GM06990 (cell line): ENCODE results near the gene ATP2A1.

Experiments
- DNase-seq: peaks from one replicate; pipeline ENCODE4 v3.0.0-alpha.2; 2011; ENCODE audit not compliant: insufficient read length; ENCODE audit errors: extremely low read depth
- H3K27me3 ChIP-seq: replicated peaks from 2 replicates; pipeline ENCODE4 v1.6.0; 2011; ENCODE audit warnings: low read length; ENCODE audit not compliant: control insufficient read depth, insufficient read depth
- H3K36me3 ChIP-seq: 2 replicates; pipeline ENCODE4 v1.5.1; 2011; ENCODE audit warnings: low read length; ENCODE audit not compliant: control insufficient read depth, insufficient read depth
- H3K4me3 ChIP-seq: replicated peaks from 2 replicates; pipeline ENCODE4 v1.5.1; 2011; ENCODE audit warnings: low read depth, mild to moderate bottlenecking, control low read depth, low read length
- CTCF ChIP-seq: IDR thresholded peaks from 2 replicates; pipeline ENCODE4 v1.5.1; 2011; ENCODE audit warnings: low read length, control low read depth, mild to moderate bottlenecking, inconsistent platforms; ENCODE audit not compliant: insufficient read depth, poor library complexity, severe bottlenecking

ATP2A1 gene

GRCh38 chr16:28876973-28877654, 1.2 kb upstream of the ATP2A1 start:
- no peak for TF ChIP-seq CTCF
- DNase-seq: no peak
- no peaks in the 10 kb centered on the region for H3K27me3 ChIP-seq
- H3K4me3 ChIP-seq: no peak overlapping the region
- peaks cover 3% of the 10 kb centered on the region for H3K36me3 ChIP-seq

- Histone ChIP-seq H3K27me3 (no peaks in the 10 kb centered on the region), H3K4me3 (no peak overlapping the region), H3K36me3 (peaks cover 3% of the 10 kb centered on the region)
- no peak for DNase-seq
- TF ChIP-seq CTCF: no peak
These were observed 660 bp upstream of the ATP2A1 start for GRCh38 chr16:28877655-28878000.

GRCh38 chr16:28879261-28879840, 1.1 kb downstream of the ATP2A1 start:
- Histone ChIP-seq H3K27me3 (no peaks in the 10 kb centered on the region), H3K4me3 (peak overlapping the region; percentile 83), H3K36me3 (no peaks in the 10 kb centered on the region; the same call in 1 of the 2 replicates)
- DNase-seq: no peak
- TF ChIP-seq CTCF: no peak

- TF ChIP-seq CTCF: no peak
- peak overlapping the region; percentile 83 for H3K4me3 ChIP-seq
- peak; percentile 93 for DNase-seq
- H3K27me3 ChIP-seq: no peaks in the 10 kb centered on the region
- H3K36me3 ChIP-seq: no peaks in the 10 kb centered on the region; the same call in 1 of the 2 replicates
These were observed 1.7 kb downstream of the ATP2A1 start for GRCh38 chr16:28879841-28880588.

GRCh38 chr16:28880589-28880915, 2.3 kb downstream of the ATP2A1 start:
- Histone ChIP-seq H3K4me3 (no peak overlapping the region), H3K36me3 (no peaks in the 10 kb centered on the region; the same call in 1 of the 2 replicates), H3K27me3 (no peaks in the 10 kb centered on the region)
- no peak for DNase-seq
- no peak for TF ChIP-seq CTCF
